GM12878 (cell line): Measurements from ENCODE around the gene TMPRSS4. TPM values are rescaled to one million over a fixed set of nuclear protein-coding genes. Genes with fewer than 3 reads are reported as not detected.

Experiments used
- ATAC-seq: fragments of 200-7000 bp; cut with Tn5 transposase; 3 replicates; pipeline ENCODE4 v1.9.1; 2020; ENCODE audit warnings: mild to moderate bottlenecking, moderate library complexity
- BruUV-seq: library from RNA; stranded (reverse); fragments of 400-500 nt; replicated peaks from 2 replicates; lab custom pipeline; 2021; lab: Mats Ljungman, UMichigan
- CTCF ChIA-PET: fragments of 300-600 bp; sonication (Branson Sonifier 250); formaldehyde crosslinking; extraction: SDS; loops from one replicate; lab custom pipeline; 2021; ENCODE audit warnings: inconsistent platforms; lab: Yijun Ruan, JAX
- POLR2A ChIA-PET: fragments of 350-600 bp; formaldehyde crosslinking; extraction: SDS; loops from one replicate; lab custom pipeline; 2021; ENCODE audit warnings: inconsistent platforms; lab: Charles Lee
- RAD21 ChIA-PET: fragments of 300-600 bp; sonication (Branson Sonifier 250); formaldehyde crosslinking; loops from one replicate; lab custom pipeline; 2023; ENCODE audit warnings: antibody characterized with exemption; ENCODE audit not compliant: unreplicated experiment; lab: Charles Lee
- SMC1A ChIA-PET: fragments of 300-600 bp; sonication (Branson Sonifier 250); formaldehyde crosslinking; loops from one replicate; lab custom pipeline; 2023; ENCODE audit not compliant: unreplicated experiment, uncharacterized antibody; lab: Charles Lee
- DNase-seq: peaks from one replicate; pipeline ENCODE4 v3.0.0-alpha.2; 2011; ENCODE audit warnings: low read depth, low spot score
- FAIRE-seq: peaks from 3 replicates; lab custom pipeline; 2011; peaks lifted over from hg19 to GRCh38; lab: Jason Lieb, UNC
- H2AFZ ChIP-seq: 2 replicates; pipeline ENCODE4 v1.6.0; 2011; ENCODE audit warnings: low read depth, low read length, control low read depth; ENCODE audit not compliant: control insufficient read depth
- H3K27ac ChIP-seq: 2 replicates; pipeline ENCODE4 v1.5.1; 2011; ENCODE audit warnings: control low read depth; ENCODE audit not compliant: control insufficient read depth, insufficient read depth
- H3K27me3 ChIP-seq, 2 experiments: replicated peaks in 1 of 2; 2 replicates each; pipeline versions ENCODE4 v1.6.0 to v1.6.1; 2011; ENCODE audit warnings: low read length in 1 of 2; ENCODE audit not compliant: control insufficient read depth in 2 of 2, insufficient read depth in 2 of 2
- H3K36me3 ChIP-seq, 2 experiments: 2 replicates each; pipeline ENCODE4 v1.5.1; 2011; ENCODE audit warnings: low read length in 1 of 2; ENCODE audit not compliant: control insufficient read depth in 2 of 2, insufficient read depth in 2 of 2
- H3K4me1 ChIP-seq: 2 replicates; pipeline ENCODE4 v1.6.1; 2011; ENCODE audit warnings: mild to moderate bottlenecking, low read length, moderate library complexity, mixed read lengths; ENCODE audit not compliant: control insufficient read depth, insufficient read depth
- H3K4me2 ChIP-seq: 2 replicates; pipeline ENCODE4 v1.6.0; 2011; ENCODE audit warnings: control low read depth; ENCODE audit not compliant: control insufficient read depth, insufficient read depth
- H3K4me3 ChIP-seq: fragments of 200-600 bp; sonication (generic); 2 replicates; pipeline ENCODE4 v1.5.1; 2016
- H3K79me2 ChIP-seq: 2 replicates; pipeline ENCODE4 v1.6.0; 2011; ENCODE audit warnings: low read length; ENCODE audit not compliant: control insufficient read depth, insufficient read depth
- H3K9ac ChIP-seq: 2 replicates; pipeline ENCODE4 v1.8.0; 2011; ENCODE audit warnings: low read length, control low read depth, mixed read lengths; ENCODE audit not compliant: control insufficient read depth, insufficient read depth
- H3K9me3 ChIP-seq: replicated peaks from 3 replicates; pipeline ENCODE4 v1.5.1; 2011; ENCODE audit warnings: mild to moderate bottlenecking, low read length; ENCODE audit not compliant: control insufficient read depth, insufficient read depth
- H4K20me1 ChIP-seq: 2 replicates; pipeline ENCODE4 v1.6.0; 2011; ENCODE audit not compliant: control insufficient read depth, insufficient read depth
- ATF2 ChIP-seq: IDR thresholded peaks from 2 replicates; pipeline ENCODE4 v1.6.1; 2012; ENCODE audit warnings: low read length, inconsistent platforms
- BACH1 ChIP-seq: fragments of 450-650 bp; IDR thresholded peaks from 2 replicates; pipeline ENCODE4 v1.6.1; 2017; ENCODE audit warnings: mild to moderate bottlenecking, borderline replicate concordance
- CHD2 ChIP-seq: IDR thresholded peaks from 2 replicates; pipeline ENCODE4 v1.6.1; 2011; ENCODE audit warnings: low read depth, low read length, improper control_type of control experiment, borderline replicate concordance
- CHD4 ChIP-seq: fragments of 200-600 bp; sonication (generic); IDR thresholded peaks from 2 replicates; pipeline ENCODE4 v1.6.1; 2016; ENCODE audit warnings: mild to moderate bottlenecking
- FOS ChIP-seq: IDR thresholded peaks from 3 replicates; pipeline ENCODE4 v1.6.1; 2011; ENCODE audit warnings: borderline replicate concordance; ENCODE audit not compliant: insufficient read length; ENCODE audit errors: extremely low read depth
- GATAD2B ChIP-seq: fragments of 450-650 bp; conservative IDR thresholded peaks from 2 replicates; pipeline ENCODE4 v1.6.1; 2017; ENCODE audit warnings: low read depth, mild to moderate bottlenecking, moderate library complexity
- NFIC ChIP-seq: IDR thresholded peaks from 2 replicates; pipeline ENCODE4 v1.6.1; 2012; ENCODE audit warnings: low read depth, mild to moderate bottlenecking, inconsistent platforms, low read length, moderate library complexity
- NRF1 ChIP-seq: conservative IDR thresholded peaks from 2 replicates; pipeline ENCODE4 v1.6.1; 2011; ENCODE audit warnings: mild to moderate bottlenecking, low read depth, low read length, improper control_type of control experiment
- RBBP5 ChIP-seq: fragments of 200-600 bp; sonication (generic); conservative IDR thresholded peaks from 2 replicates; pipeline ENCODE4 v1.6.1; 2016
- USF2 ChIP-seq: IDR thresholded peaks from 2 replicates; pipeline ENCODE4 v1.6.1; 2011; ENCODE audit warnings: low read depth, low read length, improper control_type of control experiment, borderline replicate concordance
- WRNIP1 ChIP-seq: IDR thresholded peaks from 2 replicates; pipeline ENCODE4 v1.6.1; 2011; ENCODE audit warnings: low read depth, low read length, improper control_type of control experiment, borderline replicate concordance
- ZNF217 ChIP-seq: fragments of 450-650 bp; IDR thresholded peaks from 2 replicates; pipeline ENCODE4 v1.6.1; 2017; ENCODE audit warnings: antibody characterized with exemption, mild to moderate bottlenecking
- WGBS: methylation state at CpG from one replicate; pipeline ENCODE4 v1.1.6; 2016; ENCODE audit warnings: low lambda C conversion rate; ENCODE audit not compliant: insufficient replicate concordance, insufficient coverage; ENCODE audit errors: missing lambda C conversion rate; 5-methylcytosine and 5-hydroxymethylcytosine counted together
- in situ Hi-C: fragments of 300-500 bp; cut with MboI; formaldehyde crosslinking; loops from 9 replicates; pipeline ENCODE4 v1.14.3; 2018; ENCODE audit warnings: mixed read lengths
- intact Hi-C: fragments of 100-400 bp; cut with micrococcal nuclease; formaldehyde crosslinking; loops from one replicate; pipeline ENCODE4 v1.14.2; 2022; ENCODE audit not compliant: unreplicated experiment
- polyA plus RNA-seq, 11 experiments: library from polyadenylated mRNA; depleted of rRNA in 4 of 11; unstranded in 6 of 11; stranded (reverse) in 5 of 11; fragments of >200 nt; fragmentation: Nextera tagmentation in 4 of 11; fragmentation: Illumina TruSeq in 1 of 11; extraction: Ambion mirVana in 4 of 11; extraction: Trizol in 1 of 11; gene quantifications; 1 replicate in 1 of 11; 2 replicates in 10 of 11; pipeline versions ENCODE4 v1.2.1 to v1.2.3, GENCODE V29; 2011 to 2016; ENCODE audit warnings: inconsistent platforms in 2 of 11, missing spikeins in 2 of 11, low read depth in 1 of 11
- total RNA-seq, 4 experiments: library from RNA; depleted of rRNA in 3 of 4; stranded (reverse); fragments of >200 nt in 3 of 4; fragmentation: Illumina TruSeq in 1 of 4; extraction: Trizol in 1 of 4; gene quantifications; 2 replicates each; pipeline versions ENCODE4 v1.2.1 to v1.2.3, GENCODE V29; 2013 to 2021

TMPRSS4 gene
- total and polyA plus RNA-seq, 10 of the 15 experiments (the other 5 are each of a cell fraction or from before 2014, with no cell fraction given) = 0.14 to 0.26 TPM; not detected in 8

GRCh38 chr11:118060869-118061268, 16.0 kb upstream of the TMPRSS4 start:
- POLR2A ChIA-PET = interaction anchor here (0.5 kb wide), 1 partner anchor 634 kb away, joined by 3 read pairs; no protein-coding TSS in a partner anchor
- WGBS = 28% methylated on average over 7 of the region's 7 CpGs

More at GRCh38 chr11:118060869-118061268, 16.0 kb upstream of the TMPRSS4 start:
- Histone ChIP-seq H3K36me3 (no peaks in the 10 kb centered on the region), H2AFZ (no peak overlapping the region), H3K27ac (no peak overlapping the region)
- RAD21 ChIA-PET = interaction anchor here (0.7 to 0.9 kb wide), 2 partner anchors 111 to 227 kb away, joined by 3 read pairs; no protein-coding TSS in a partner anchor
- in situ Hi-C loops = loop anchor here (25.0 kb wide), 1 partner anchor 624 kb away; no protein-coding TSS in a partner anchor
- TF ChIP-seq NFIC (no peak), FOS (no peak), CHD2 (no peak), ZNF217 (no peak), CHD4 (no peak), GATAD2B (no peak), RBBP5 (no peak), WRNIP1 (no peak), BACH1 (no peak), USF2 (no peak), ATF2 (no peak), NRF1 (no peak)
- TF ChIP-seq, all 136 proteins: peak for 0
- FAIRE-seq (no peak), DNase-seq (no peak), ATAC-seq (no peak)
- H3K4me2 ChIP-seq = no peak overlapping the region
- CTCF ChIA-PET = interaction anchor here (0.9 to 2.3 kb wide), 4 partner anchors 7 to 114 kb away, joined by 3 to 7 read pairs (median 4); no protein-coding TSS in a partner anchor
- no peaks in the 10 kb centered on the region for H4K20me1 ChIP-seq
- SMC1A ChIA-PET = interaction anchor here (0.9 to 2.1 kb wide), 5 partner anchors 8 to 511 kb away, joined by 3 to 8 read pairs (median 3); no protein-coding TSS in a partner anchor
- no peaks in the 10 kb centered on the region for H3K9me3 ChIP-seq
- H3K9ac ChIP-seq = no peak overlapping the region
- BruUV-seq = no TSS peak
- H3K4me3 ChIP-seq = no peak overlapping the region
- intact Hi-C loops = no loop called here
- H3K4me1 ChIP-seq = no peaks in the 10 kb centered on the region
- H3K79me2 ChIP-seq = no peaks in the 10 kb centered on the region
- H3K27me3 ChIP-seq = peaks cover 1 to 3% of the 10 kb centered on the region in 2 experiments; a peak in 3 of 4 replicates
